ENCODE measurements around the gene FRK.
"Not testable (repeated sequence)": the region's sequence is repeated elsewhere in the genome, so short reads cannot be mapped to it uniquely, and the experiment has no call there.

The FRK gene

GRCh38 chr6:116060572-116061283 lies at the start of gene FRK:
Gene FRK (minus strand): TSS chr6:116060891. CDS start chr6:116060311, 580 bp downstream.
- no peak for DNase-seq

GRCh38 chr6:116108836-116109235 lies 48.1 kb upstream of the FRK start:
- DNase-seq = no peak

GRCh38 chr6:116106146-116106545 lies 45.5 kb upstream of the FRK start:
- DNase-seq = no peak

- no peak for DNase-seq
Observed at GRCh38 chr6:116105247-116105646, 44.6 kb upstream of the FRK start.

- DNase-seq = no peak
Observed at GRCh38 chr6:116104636-116105035, 43.9 kb upstream of the FRK start.

GRCh38 chr6:116102873-116103272 lies 42.2 kb upstream of the FRK start:
- DNase-seq = no peak

- no peak for DNase-seq
Observed at GRCh38 chr6:116101790-116102189, 41.1 kb upstream of the FRK start.

- peak; percentile 59 for DNase-seq
Observed at GRCh38 chr6:116101302-116101718, 40.6 kb upstream of the FRK start.

- DNase-seq = peak; percentile 78
Observed at GRCh38 chr6:116100419-116101301, 40.0 kb upstream of the FRK start, which contains the start of gene NT5DC1. Gene NT5DC1 (plus strand): TSS chr6:116100853. CDS start chr6:116100931, 78 bp downstream.

GRCh38 chr6:116099036-116099435 lies 38.3 kb upstream of the FRK start:
- no peak for DNase-seq

- no peak for DNase-seq
Observed at GRCh38 chr6:116096979-116097816, 36.5 kb upstream of the FRK start.

- DNase-seq = not testable (repeated sequence)
Observed at GRCh38 chr6:116096048-116096759, 35.5 kb upstream of the FRK start.

GRCh38 chr6:116094041-116094440 lies 33.4 kb upstream of the FRK start:
- DNase-seq = no peak

GRCh38 chr6:116090251-116090650 lies 29.6 kb upstream of the FRK start:
- DNase-seq = no peak

- DNase-seq = no peak
Observed at GRCh38 chr6:116088946-116089345, 28.3 kb upstream of the FRK start.

- DNase-seq = no peak
Observed at GRCh38 chr6:116087437-116088027, 26.8 kb upstream of the FRK start.

GRCh38 chr6:116084284-116084683 lies 23.6 kb upstream of the FRK start:
- DNase-seq = no peak

GRCh38 chr6:116083052-116083451 lies 22.4 kb upstream of the FRK start:
- DNase-seq = no peak

- DNase-seq = no peak
Observed at GRCh38 chr6:116078945-116079344, 18.3 kb upstream of the FRK start.

GRCh38 chr6:116078522-116078921 lies 17.8 kb upstream of the FRK start:
- no peak for DNase-seq

GRCh38 chr6:116074732-116075390 lies 14.2 kb upstream of the FRK start:
- no peak for DNase-seq

Data from activated T-cell treated with anti-CD3 and anti-CD28 coated beads for 4 hours (primary cell).